ENCODE results near the gene NRDE2.

The NRDE2 gene, protein sequence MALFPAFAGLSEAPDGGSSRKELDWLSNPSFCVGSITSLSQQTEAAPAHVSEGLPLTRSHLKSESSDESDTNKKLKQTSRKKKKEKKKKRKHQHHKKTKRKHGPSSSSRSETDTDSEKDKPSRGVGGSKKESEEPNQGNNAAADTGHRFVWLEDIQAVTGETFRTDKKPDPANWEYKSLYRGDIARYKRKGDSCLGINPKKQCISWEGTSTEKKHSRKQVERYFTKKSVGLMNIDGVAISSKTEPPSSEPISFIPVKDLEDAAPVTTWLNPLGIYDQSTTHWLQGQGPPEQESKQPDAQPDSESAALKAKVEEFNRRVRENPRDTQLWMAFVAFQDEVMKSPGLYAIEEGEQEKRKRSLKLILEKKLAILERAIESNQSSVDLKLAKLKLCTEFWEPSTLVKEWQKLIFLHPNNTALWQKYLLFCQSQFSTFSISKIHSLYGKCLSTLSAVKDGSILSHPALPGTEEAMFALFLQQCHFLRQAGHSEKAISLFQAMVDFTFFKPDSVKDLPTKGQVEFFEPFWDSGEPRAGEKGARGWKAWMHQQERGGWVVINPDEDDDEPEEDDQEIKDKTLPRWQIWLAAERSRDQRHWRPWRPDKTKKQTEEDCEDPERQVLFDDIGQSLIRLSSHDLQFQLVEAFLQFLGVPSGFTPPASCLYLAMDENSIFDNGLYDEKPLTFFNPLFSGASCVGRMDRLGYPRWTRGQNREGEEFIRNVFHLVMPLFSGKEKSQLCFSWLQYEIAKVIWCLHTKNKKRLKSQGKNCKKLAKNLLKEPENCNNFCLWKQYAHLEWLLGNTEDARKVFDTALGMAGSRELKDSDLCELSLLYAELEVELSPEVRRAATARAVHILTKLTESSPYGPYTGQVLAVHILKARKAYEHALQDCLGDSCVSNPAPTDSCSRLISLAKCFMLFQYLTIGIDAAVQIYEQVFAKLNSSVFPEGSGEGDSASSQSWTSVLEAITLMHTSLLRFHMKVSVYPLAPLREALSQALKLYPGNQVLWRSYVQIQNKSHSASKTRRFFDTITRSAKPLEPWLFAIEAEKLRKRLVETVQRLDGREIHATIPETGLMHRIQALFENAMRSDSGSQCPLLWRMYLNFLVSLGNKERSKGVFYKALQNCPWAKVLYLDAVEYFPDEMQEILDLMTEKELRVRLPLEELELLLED

GRCh38 chr14:90331497-90332270 is at the start of gene NRDE2:
Gene NRDE2, minus strand, starts transcription at chr14:90331941. Its CDS starts 37 bp downstream, at chr14:90331904.
- peak; percentile 97 for DNase-seq (ENCODE audit: low read depth)

DNA sequence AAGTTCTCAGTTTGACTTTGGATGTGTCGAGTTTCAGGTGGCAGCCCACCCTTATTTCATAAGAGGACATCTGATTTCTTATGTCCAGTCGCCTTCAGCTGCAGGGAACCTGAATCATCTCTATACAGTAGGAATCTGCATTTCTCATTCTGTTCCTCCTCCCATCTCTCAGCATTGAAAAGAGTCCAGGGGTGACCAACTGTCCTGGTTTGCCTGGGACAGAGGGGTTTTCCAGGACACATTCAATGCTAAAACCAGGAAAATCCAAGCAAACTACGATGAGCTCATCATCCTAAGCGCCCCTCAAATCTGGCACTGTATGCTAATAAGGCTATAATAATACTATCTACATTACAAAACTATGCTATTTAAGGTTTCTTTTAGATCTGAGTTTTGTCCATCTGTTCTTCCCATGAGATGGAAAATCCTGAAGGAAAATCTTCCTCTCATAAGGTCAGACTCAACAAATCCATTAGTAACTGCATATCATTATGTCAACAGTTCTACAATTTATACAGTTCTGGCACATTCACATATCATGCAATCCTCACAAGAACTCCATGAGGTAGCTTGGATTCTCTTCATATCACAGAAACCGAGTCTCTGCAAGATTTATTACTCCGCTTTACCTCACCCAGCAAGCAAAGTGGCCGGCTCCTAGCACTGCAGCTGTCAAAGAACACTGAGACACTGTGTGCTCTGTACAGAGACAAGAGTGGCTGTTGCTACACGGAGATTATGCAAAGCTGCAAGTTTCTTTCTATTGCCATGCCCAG is 49.5 kb upstream of the NRDE2 start:
- DNase-seq (ENCODE audit: low read depth) = peak; percentile 7

GRCh38 chr14:90379106-90379505 is 47.4 kb upstream of the NRDE2 start:
- DNase-seq (ENCODE audit: low read depth) = no peak

DNA sequence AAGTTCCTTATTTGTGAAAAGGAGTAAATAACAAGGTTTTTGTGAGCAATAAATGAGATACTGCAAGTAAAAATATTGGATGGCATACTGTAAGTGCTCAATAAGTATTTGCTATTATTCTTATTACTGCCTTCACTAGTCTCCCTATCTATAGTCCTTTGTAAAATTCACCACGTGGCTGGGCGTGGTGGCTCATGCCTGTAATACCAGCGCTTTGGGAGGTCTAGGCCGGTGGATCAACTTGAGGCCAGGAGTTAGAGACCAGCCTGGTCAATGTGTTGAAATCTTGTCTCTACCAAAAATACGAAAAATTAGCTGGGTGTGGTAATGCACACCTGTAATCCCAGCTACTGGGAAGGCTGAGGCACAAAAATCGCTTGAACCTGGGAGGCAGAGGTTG is 46.5 kb upstream of the NRDE2 start:
- DNase-seq (ENCODE audit: low read depth) = no peak

DNA sequence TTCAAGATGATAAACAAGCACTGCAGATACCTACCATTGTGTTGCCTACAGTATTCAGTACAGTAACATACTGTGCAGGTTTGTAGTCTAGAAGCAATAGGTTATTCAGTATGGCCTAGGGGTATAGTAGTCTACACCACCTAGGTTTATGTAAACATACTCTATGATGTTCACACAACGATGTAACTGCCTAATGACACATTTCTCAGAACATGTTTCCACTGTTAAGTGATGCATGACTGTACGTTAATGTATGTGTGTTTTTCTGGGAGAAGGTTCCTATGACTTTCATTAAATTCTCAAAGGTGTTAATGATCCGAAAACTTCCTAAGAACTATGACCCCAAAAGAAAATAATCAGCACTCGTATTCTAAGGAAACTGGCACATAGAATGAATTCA is 44.2 kb upstream of the NRDE2 start:
- no peak for DNase-seq (ENCODE audit: low read depth)

GRCh38 chr14:90374813-90375212 is 43.1 kb upstream of the NRDE2 start:
- no peak for DNase-seq (ENCODE audit: low read depth)

GRCh38 chr14:90373887-90374286 is 42.1 kb upstream of the NRDE2 start:
- DNase-seq (ENCODE audit: low read depth) = peak; percentile 54

- DNase-seq (ENCODE audit: low read depth) = no peak
These were observed 37.4 kb upstream of the NRDE2 start for GRCh38 chr14:90368946-90369721.

DNA sequence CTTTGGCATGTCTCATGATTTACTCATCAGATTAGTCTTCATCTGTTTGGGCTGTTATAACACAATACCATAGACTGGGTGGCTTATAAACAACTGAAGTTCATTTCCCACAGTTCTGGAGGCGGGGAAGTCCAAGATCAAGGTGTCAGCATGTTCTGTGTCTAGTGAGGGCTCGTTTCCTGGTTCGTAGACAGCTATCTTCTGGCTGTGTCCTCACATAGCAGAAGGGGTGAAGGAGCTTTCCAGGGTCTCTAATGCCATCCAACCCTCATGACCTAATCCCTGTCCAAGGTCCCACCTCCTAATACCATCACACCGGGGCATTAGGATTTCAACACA is 30.8 kb upstream of the NRDE2 start:
- DNase-seq (ENCODE audit: low read depth) = no peak

GRCh38 chr14:90361865-90362557 is 30.3 kb upstream of the NRDE2 start:
- DNase-seq (ENCODE audit: low read depth) = no peak

- DNase-seq (ENCODE audit: low read depth) = no peak
These were observed 26.6 kb upstream of the NRDE2 start for GRCh38 chr14:90358359-90358758.

DNA sequence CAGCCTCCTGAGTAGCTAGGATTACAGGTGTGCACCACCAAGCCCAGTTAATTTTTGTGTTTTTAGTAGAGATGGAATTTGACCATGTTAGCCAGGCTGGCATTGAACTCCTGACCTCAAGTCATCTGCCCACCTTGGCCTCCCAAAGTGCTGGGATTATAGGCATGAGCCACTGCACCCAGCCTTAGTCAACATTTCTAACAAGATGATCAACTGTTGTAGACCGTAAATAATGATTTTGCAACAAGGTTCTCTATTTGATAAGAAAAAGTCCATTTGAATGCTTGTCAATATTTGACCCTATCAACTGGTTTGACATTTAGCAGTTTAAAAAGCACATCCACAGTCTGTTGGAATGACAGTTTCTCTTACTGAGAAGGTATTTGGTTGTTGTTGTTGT is 25.2 kb upstream of the NRDE2 start:
- DNase-seq (ENCODE audit: low read depth) = no peak

- no peak for DNase-seq (ENCODE audit: low read depth)
These were observed 24.1 kb upstream of the NRDE2 start for GRCh38 chr14:90355540-90356518.

DNA sequence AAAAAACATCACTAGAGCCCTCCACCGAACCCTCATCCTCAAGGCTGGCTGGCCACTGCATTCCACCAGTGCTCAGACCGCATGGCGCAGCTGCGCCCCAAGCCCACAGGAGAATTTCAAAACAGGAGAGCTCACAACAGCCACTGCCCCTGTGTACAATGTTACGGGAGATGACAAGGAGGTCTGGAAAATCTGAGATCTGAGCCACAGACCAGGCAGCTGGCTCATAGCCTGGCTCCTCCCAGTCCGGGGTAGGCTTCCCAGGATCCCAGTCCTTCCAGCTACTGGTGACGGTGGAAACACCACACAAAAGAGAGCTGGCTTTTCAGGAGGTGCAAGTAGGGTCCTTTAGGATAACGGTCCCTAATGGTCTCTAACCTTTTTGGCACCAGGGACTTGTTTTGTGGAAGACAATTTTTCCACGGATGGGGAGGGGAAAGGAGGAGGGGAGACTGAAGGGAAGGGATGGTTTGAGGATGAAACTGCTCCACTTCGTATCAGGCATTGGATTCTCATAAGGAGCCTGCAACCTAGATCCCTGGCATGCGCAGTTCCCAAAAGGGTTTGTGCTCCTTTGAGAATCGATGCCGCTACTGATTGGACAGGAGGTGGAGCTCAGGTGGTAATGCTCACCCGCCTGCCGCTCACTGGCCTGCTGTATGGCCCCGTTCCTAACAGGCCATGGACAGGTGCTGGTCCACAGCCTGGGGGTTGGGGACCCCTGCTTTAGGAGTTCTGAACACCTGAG is 23.0 kb upstream of the NRDE2 start:
- no peak for DNase-seq (ENCODE audit: low read depth)

- DNase-seq (ENCODE audit: low read depth) = no peak
These were observed 18.0 kb upstream of the NRDE2 start for GRCh38 chr14:90349739-90350138.

GRCh38 chr14:90348270-90348669 is 16.5 kb upstream of the NRDE2 start:
- no peak for DNase-seq (ENCODE audit: low read depth)

GRCh38 chr14:90345239-90345557 is 13.5 kb upstream of the NRDE2 start:
- no peak for DNase-seq (ENCODE audit: low read depth)
